ENCODE data around the gene CENPB. TPM values are rescaled to one million over a fixed set of nuclear protein-coding genes. Genes with fewer than 3 reads are reported as not detected.

CENPB gene
- total and polyA plus RNA-seq, 4 donors: 35.9 to 113 (median 79.4) TPM

DNA sequence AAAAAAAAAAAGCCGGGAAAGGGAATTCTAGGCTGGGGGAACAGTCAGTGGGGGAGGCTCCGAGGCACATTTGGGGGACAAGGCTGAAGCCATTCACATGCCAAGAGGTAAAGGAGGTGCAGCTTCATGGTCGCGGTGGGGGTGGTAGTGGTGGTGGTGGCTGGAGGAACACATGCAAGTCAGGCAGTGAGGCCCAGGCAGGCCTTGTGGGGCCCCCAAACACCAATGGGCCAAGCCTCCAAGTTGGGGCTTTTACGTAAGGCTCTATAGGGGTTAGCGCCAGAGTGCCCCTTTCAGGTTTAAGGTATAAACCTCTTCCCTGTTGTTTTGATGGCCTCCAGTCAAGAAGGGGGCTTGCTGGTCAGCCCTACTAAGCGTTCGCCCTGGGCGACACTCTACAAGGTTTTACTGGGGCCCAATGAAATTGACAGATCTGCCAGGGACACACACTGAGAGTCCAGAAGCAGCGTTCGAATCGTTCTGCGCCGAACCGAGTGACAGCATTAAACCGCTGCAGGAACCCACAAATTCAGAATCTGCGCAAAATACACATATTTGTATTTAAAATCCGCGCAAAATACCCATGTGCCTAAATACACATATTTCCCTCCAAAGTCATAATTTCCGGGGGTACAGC lies 33.0 kb upstream of the CENPB start:
- DNase-seq (no peak), ATAC-seq (ENCODE audit: insufficient read depth, low FRiP score) (no peak)
- Histone ChIP-seq H3K27ac (ENCODE audit: low read depth in 1 of 2, low read length in 1 of 2) (peak overlapping the region; percentile 98 to 100), H3K9ac (ENCODE audit: insufficient read depth in 1 of 2, low read length in 2 of 2) (peak overlapping the region; percentile 63 to 92), H3K36me3 (ENCODE audit: control insufficient read depth in 4 of 4, insufficient read depth in 4 of 4, low read length in 4 of 4) (peaks cover 8 to 17% (median 16%) of the 10 kb centered on the region in 4 donors), H3K4me3 (no peak overlapping the region), H3K27me3 (ENCODE audit: control insufficient read depth in 3 of 3, insufficient read depth in 3 of 3, low read length in 2 of 3) (no peaks in the 10 kb centered on the region), H3K4me1 (ENCODE audit: control insufficient read depth in 5 of 5, insufficient read depth in 5 of 5, low read length in 5 of 5) (peaks cover 0 to 19% (median 11%) of the 10 kb centered on the region in 5 donors), H3K9me3 (ENCODE audit: control insufficient read depth in 4 of 4, insufficient read depth in 3 of 4, low read length in 3 of 4) (no peaks in the 10 kb centered on the region)
- 64 to 69% methylated on average over 19 to 20 of the region's 20 CpGs for WGBS, 2 donors
- TF ChIP-seq, protein P1, sequence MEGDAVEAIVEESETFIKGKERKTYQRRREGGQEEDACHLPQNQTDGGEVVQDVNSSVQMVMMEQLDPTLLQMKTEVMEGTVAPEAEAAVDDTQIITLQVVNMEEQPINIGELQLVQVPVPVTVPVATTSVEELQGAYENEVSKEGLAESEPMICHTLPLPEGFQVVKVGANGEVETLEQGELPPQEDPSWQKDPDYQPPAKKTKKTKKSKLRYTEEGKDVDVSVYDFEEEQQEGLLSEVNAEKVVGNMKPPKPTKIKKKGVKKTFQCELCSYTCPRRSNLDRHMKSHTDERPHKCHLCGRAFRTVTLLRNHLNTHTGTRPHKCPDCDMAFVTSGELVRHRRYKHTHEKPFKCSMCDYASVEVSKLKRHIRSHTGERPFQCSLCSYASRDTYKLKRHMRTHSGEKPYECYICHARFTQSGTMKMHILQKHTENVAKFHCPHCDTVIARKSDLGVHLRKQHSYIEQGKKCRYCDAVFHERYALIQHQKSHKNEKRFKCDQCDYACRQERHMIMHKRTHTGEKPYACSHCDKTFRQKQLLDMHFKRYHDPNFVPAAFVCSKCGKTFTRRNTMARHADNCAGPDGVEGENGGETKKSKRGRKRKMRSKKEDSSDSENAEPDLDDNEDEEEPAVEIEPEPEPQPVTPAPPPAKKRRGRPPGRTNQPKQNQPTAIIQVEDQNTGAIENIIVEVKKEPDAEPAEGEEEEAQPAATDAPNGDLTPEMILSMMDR (IDR thresholded peaks at IDR 0.05; ENCODE audit: control extremely low read depth, extremely low read depth): no peak

DNA sequence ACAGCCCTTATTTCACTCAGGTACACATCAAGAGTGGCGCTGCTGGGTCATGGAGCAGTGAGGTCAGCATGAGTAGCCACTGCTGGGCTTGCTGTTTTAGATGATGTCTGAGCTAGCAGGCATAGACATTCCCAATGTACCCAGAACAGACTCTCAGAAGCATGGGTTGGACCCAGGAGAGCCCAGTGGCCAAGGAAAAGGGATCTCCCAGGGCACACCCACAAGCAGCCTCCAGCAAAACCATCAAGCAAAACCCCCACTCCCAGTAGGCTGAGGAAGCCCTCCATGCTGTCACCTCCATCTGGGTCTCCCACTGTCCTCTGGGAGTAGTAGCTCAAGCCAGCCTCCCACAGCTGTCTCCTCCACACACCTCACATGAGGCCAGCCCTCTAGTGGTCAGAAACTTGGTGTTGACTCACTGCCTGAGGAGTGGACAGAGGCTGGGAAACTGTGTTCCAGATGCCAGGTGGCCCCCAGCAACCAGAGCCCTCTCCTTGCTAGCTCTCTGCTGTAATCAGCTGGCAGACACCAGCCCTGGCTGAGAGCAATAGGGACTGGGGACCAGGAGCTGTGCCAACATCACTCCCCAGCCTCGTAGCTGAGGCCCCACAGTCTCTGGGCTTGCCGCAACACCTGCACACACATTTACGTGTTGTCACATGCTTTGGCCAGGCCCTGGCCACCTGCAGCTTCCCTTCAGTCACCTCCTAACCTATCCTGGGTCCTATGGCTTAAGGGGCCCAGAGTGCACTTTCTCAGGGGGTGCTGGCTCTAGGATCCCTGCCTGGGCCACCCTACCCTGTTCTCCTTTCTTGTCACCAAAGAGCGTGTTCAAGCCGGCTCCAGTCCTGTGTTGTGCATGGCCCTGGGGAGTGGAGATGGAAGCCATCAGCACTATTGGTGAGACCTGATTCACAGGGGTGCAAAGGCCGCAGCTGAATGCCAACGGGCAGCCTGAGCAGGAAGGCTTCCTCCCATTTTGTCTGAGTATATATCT lies 31.9 kb upstream of the CENPB start:
- 76 to 83% methylated on average over 8 of the region's 8 CpGs for WGBS, 2 donors
- H3K27me3 ChIP-seq (ENCODE audit: control insufficient read depth in 3 of 3, insufficient read depth in 3 of 3, low read length in 2 of 3): no peaks in the 10 kb centered on the region
- no peaks in the 10 kb centered on the region for H3K9me3 ChIP-seq (ENCODE audit: control insufficient read depth in 4 of 4, insufficient read depth in 3 of 4, low read length in 3 of 4)
- TF ChIP-seq, protein P1 (IDR thresholded peaks at IDR 0.05; ENCODE audit: control extremely low read depth, extremely low read depth): no peak
- peaks cover 0 to 25% (median 13%) of the 10 kb centered on the region in 5 donors for H3K4me1 ChIP-seq (ENCODE audit: control insufficient read depth in 5 of 5, insufficient read depth in 5 of 5, low read length in 5 of 5)
- no peak overlapping the region for H3K4me3 ChIP-seq
- H3K36me3 ChIP-seq (ENCODE audit: control insufficient read depth in 4 of 4, insufficient read depth in 4 of 4, low read length in 4 of 4): peaks cover 4 to 14% (median 6%) of the 10 kb centered on the region in 4 donors
- no peak overlapping the region for H3K9ac ChIP-seq (ENCODE audit: insufficient read depth in 1 of 2, low read length in 2 of 2)
- DNase-seq (peak; percentile 59 to 88 (median 84)), ATAC-seq (ENCODE audit: insufficient read depth, low FRiP score) (no peak)
- peak overlapping the region; percentile 34 to 85 for H3K27ac ChIP-seq (ENCODE audit: low read depth in 1 of 2, low read length in 1 of 2)

DNA sequence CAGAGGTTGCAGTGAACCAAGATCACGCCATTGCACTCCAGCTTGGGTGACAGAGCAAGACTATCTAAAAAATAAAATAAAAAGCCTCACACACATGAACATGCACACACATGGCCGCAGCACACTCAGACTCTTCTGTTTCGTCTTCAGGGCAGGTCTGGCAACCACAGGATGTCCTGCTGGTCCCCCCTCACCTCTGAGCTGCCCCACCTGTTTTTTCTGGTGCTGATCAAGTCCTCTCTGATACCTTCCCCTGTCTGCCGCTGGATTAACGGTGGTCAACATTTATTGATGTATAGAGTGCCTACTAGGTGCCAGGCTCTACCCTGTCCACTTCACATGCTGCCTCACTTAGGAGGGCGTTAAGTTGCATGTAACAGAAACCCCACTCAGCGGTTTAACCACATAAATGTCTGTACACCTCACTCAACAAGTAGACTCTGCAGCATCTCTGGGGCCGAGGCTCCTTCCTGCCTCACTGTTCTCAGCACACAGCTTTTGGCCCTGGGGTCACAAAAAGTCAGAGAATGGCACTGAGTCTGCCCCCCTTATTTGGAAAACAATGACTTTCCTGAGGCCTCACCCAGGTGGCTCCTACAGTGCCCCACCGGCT lies 29.3 kb upstream of the CENPB start:
- ATAC-seq (ENCODE audit: insufficient read depth, low FRiP score): no peak
- DNase-seq: no peak
- TF ChIP-seq, protein P1 (IDR thresholded peaks at IDR 0.05; ENCODE audit: control extremely low read depth, extremely low read depth): no peak
- Histone ChIP-seq H3K4me3 (no peak overlapping the region), H3K36me3 (ENCODE audit: control insufficient read depth in 4 of 4, insufficient read depth in 4 of 4, low read length in 4 of 4) (no peaks in the 10 kb centered on the region), H3K4me1 (ENCODE audit: control insufficient read depth in 5 of 5, insufficient read depth in 5 of 5, low read length in 5 of 5) (peaks cover 5 to 39% (median 19%) of the 10 kb centered on the region in 5 donors), H3K9me3 (ENCODE audit: control insufficient read depth in 4 of 4, insufficient read depth in 3 of 4, low read length in 3 of 4) (no peaks in the 10 kb centered on the region), H3K27me3 (ENCODE audit: control insufficient read depth in 3 of 3, insufficient read depth in 3 of 3, low read length in 2 of 3) (no peaks in the 10 kb centered on the region), H3K27ac (ENCODE audit: low read depth in 1 of 2, low read length in 1 of 2) (no peak overlapping the region), H3K9ac (ENCODE audit: insufficient read depth in 1 of 2, low read length in 2 of 2) (no peak overlapping the region)
- WGBS, 2 donors: 67 to 75% methylated on average over 9 of the region's 9 CpGs

All from lung (tissue), 12 donors.